WERI-Rb-1 (cell line): Measurements from ENCODE around the gene MTCH1.
A peak's percentile ranks its signal among the peaks of the same experiment; 100 is the strongest.

Experiments
- DNase-seq: peaks from one replicate; pipeline ENCODE4 v3.0.0-alpha.2; 2020
- H3K27ac ChIP-seq: fragments of 250-450 bp; sonication (Bioruptor Pico); 2 replicates; pipeline ENCODE4 v1.5.1; 2020; ENCODE audit warnings: mild to moderate bottlenecking, moderate library complexity
- H3K27me3 ChIP-seq: fragments of 250-450 bp; sonication (Bioruptor Pico); 2 replicates; pipeline ENCODE4 v1.5.1; 2021; ENCODE audit warnings: mild to moderate bottlenecking, low read depth, moderate library complexity; ENCODE audit not compliant: insufficient read depth, severe bottlenecking
- H3K36me3 ChIP-seq: fragments of 250-450 bp; sonication (Bioruptor Pico); 2 replicates; pipeline ENCODE4 v1.5.1; 2020; ENCODE audit warnings: mild to moderate bottlenecking, moderate library complexity
- H3K4me3 ChIP-seq: 2 replicates; pipeline ENCODE4 v1.5.1; 2011; ENCODE audit warnings: low read depth, mild to moderate bottlenecking, control low read depth, low read length
- H3K9me3 ChIP-seq: fragments of 250-450 bp; sonication (Bioruptor Pico); 2 replicates; pipeline ENCODE4 v1.5.1; 2021; ENCODE audit warnings: mild to moderate bottlenecking, moderate library complexity; ENCODE audit not compliant: severe bottlenecking
- TF ChIP-seq, protein P1 (sequence below): IDR thresholded peaks from 2 replicates; pipeline ENCODE4 v1.5.1; 2011; ENCODE audit warnings: low read depth, mild to moderate bottlenecking, control low read depth, inconsistent platforms, low read length

The MTCH1 gene

DNA sequence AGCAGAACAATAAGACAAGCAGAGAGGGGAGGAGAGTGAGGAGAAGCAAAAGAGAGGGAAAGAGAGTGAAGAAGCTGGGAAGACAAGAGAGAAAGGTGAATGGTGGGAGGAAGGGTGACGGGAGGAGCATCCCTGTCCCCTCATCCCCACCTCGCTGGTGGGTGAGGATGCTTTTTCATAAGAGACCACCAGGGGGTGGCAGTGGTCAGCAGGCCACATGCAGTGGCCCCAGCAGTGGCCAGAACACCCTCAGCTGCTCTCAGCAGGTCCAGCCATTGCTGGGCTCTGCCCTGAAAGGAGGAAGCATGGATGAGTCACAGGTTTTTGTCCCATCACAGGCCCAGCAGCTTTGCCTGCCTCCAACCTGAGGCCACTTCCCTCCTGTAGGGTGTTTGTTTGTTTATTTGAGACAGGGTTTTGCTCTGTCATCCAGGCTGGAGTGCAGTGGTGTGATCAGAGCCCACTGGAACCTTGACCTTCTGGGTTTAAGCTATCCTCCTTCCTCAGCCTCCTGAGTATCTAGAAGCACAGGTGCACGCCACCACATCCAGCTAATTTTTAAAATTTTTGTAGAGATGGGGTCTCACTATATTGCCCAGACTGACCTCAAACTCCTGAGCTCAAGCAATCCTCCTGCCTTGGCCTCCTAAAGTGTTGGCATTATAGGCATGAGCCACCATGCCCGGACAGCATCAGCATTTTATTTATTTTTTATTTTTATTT, 43.4 kb upstream of the MTCH1 start:
- TF ChIP-seq, protein P1, sequence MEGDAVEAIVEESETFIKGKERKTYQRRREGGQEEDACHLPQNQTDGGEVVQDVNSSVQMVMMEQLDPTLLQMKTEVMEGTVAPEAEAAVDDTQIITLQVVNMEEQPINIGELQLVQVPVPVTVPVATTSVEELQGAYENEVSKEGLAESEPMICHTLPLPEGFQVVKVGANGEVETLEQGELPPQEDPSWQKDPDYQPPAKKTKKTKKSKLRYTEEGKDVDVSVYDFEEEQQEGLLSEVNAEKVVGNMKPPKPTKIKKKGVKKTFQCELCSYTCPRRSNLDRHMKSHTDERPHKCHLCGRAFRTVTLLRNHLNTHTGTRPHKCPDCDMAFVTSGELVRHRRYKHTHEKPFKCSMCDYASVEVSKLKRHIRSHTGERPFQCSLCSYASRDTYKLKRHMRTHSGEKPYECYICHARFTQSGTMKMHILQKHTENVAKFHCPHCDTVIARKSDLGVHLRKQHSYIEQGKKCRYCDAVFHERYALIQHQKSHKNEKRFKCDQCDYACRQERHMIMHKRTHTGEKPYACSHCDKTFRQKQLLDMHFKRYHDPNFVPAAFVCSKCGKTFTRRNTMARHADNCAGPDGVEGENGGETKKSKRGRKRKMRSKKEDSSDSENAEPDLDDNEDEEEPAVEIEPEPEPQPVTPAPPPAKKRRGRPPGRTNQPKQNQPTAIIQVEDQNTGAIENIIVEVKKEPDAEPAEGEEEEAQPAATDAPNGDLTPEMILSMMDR: peak; percentile 99
- Histone ChIP-seq H3K36me3 (no peaks in the 10 kb centered on the region), H3K27me3 (no peaks in the 10 kb centered on the region), H3K4me3 (no peak overlapping the region), H3K9me3 (peaks cover 14% of the 10 kb centered on the region), H3K27ac (no peak overlapping the region)
- peak; percentile 83 for DNase-seq

DNA sequence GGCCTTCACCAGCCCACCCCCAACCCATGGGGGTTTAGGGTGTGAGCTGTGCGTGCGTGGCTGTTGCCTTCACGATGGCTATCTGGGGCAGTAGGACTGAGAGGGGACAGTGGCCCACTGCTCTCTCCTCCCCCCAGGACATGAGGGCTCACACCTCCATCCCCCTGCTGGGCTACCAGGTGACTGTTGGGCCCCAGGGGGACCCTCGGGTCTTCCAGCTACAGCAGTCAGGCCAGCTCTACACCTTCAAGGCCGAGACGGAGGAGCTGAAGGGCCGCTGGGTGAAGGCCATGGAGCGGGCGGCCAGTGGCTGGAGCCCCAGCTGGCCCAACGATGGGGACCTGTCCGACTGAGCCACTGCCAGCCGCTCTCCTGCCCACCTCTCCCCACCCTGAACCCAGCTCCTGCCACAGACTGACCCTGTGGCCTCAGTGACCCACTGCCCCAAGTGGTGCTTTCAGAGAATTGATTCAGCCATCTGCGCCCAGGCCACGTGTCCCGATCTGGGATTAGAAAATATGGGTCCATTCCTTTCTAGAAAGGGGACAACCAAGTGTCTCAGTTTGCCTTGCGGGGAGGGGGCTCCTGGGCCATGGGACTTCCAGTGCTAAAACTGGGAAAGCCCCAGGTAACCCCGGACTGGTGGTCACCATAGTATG, 41.9 kb upstream of the MTCH1 start:
- Histone ChIP-seq H3K27ac (no peak overlapping the region), H3K27me3 (no peaks in the 10 kb centered on the region), H3K9me3 (peaks cover 14% of the 10 kb centered on the region), H3K36me3 (no peaks in the 10 kb centered on the region), H3K4me3 (no peak overlapping the region)
- TF ChIP-seq, protein P1: peak; percentile 42
- no peak for DNase-seq

DNA sequence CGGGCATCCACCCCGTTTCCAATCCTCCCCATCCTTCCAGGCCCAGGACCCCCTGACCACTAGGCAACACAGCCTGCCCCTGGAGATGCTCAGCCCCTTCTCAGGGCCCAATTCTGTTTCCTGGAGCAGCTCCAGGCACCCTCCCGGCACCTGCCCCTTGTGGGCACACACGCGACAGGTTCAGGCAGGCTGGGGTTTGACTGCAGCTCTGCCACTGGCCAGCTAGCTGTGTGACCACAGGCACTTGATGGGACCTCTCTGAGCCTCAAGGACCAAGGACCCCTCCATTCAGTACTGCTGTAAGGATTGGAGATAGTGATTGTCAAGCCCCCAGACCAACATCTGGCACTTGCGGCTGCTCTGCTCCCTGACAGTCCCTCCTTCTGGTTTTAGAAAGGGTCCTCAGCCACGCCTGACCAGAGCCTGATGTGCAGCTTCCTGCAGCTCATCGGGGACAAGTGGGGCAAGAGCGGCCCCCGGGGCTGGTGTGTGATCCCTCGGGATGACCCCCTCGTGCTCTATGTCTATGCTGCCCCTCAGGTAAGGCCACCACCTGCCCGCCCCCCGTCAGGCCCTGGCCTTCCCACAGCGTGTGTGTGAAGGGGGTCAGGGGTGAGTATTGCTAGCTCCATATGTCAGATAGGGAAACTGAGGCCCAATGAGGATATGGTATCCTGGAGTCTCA, 41.2 kb upstream of the MTCH1 start:
- Histone ChIP-seq H3K27me3 (no peaks in the 10 kb centered on the region), H3K4me3 (no peak overlapping the region), H3K9me3 (peaks cover 14% of the 10 kb centered on the region), H3K27ac (no peak overlapping the region), H3K36me3 (no peaks in the 10 kb centered on the region)
- TF ChIP-seq, protein P1: no peak
- no peak for DNase-seq

DNA sequence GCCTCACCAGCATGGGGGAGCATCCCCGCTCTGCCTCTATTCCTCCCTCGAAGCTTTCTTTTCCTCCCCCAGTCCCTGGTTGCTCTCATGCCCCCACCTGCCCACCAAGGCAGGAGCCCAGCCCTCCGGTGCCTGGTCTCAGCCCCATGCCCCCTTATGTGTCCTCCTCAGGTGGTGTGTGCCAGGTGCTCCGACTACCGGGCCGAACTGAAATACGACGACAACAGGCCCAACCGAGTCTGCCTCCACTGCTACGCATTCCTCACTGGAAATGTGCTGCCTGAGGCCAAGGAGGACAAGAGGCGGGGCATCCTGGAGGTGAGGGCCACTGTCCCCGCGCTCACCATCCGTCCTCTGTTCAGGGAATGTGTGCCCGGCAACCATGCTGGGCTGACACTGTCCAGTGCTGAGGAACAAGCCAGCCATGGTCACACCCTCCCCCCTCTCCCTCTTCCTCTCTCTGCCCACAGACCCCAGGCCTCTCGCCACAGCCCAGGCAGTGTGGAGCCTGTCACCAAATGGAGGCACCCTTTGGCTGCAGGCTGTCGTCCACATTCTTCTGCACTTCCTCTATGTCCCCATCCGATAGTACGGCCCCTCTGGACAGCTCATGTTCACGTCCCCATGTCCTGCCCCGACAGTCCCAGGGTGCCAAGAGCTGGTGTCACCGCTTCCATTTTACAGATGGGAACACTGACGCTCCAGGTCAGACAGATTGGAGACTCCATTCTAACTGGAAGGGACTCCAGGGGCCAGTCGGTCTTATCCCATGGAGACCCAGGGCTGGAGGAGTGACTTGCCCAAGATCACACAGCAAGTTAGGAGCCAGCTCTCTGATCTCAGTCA, 39.8 kb upstream of the MTCH1 start:
- H3K4me3 ChIP-seq: no peak overlapping the region
- no peak for DNase-seq
- no peaks in the 10 kb centered on the region for H3K36me3 ChIP-seq
- H3K27ac ChIP-seq: no peak overlapping the region
- TF ChIP-seq, protein P1: no peak
- H3K9me3 ChIP-seq: peaks cover 8% of the 10 kb centered on the region
- H3K27me3 ChIP-seq: no peaks in the 10 kb centered on the region

DNA sequence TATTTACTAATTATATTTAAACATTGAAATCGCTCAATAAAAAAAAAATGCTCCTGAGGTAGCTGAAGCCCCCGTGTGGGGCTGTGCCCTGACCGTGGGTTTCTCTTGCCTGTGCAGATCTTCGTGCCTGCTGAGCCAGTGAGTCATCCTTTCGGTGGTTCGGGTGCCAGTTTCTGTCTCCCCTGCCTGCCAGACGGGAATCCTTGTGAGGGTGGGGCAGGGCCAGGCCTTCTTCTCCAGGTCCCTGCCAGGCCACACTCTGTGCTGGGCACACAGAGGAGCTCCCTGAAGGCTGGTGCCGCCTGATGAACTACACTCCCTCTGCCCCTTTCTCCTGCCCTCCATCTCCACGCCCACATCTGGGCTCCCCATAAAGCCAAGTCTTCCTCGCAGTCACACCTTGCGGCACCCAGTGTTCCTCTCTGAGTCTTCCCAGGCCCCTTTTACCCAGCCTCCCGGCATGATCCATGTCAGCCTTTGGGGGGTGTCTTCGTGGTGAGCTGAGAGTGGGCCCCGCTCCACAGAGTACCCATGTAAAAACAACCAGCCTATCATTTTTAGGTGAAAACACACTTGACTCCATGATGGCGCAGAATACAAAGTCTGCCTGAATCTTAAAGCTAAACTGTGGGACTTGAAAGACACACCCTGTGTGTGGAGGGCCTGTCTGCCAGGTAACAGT, 38.8 kb upstream of the MTCH1 start:
- no peak overlapping the region for H3K27ac ChIP-seq

More for the DNA sequence above, 38.8 kb upstream of the MTCH1 start:
- Histone ChIP-seq H3K9me3 (no peaks in the 10 kb centered on the region), H3K36me3 (no peaks in the 10 kb centered on the region), H3K27me3 (no peaks in the 10 kb centered on the region), H3K4me3 (no peak overlapping the region)
- no peak for DNase-seq
- TF ChIP-seq, protein P1: no peak
